ENCODE results near the gene CD300LD. TPM values are rescaled to one million over a fixed set of nuclear protein-coding genes. Genes with fewer than 3 reads are reported as not detected.

Gene CD300LD
- total RNA-seq, 3 donors from 2014 or later (not counting 1 experiment from before 2014, with no cell fraction given): not detected

DNA sequence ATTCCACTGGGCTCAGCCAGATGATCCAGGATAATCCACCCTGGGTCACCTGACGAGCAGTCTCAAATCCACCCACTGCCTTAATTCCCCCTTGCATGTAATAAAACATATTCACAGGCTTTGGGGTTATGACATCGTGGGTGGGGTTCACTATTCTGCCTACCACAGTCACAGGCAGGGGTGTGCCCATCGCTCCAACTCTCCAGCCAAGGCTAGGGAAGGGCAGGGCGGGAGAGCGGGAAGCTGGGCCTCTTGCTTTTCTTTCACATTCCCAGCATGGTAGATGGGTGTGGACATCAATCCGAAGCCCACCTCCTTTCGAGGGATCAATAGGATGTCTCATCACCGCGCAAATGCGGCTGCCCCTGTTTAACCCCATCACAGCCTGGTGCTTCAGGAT is 12.7 kb upstream of the CD300LD start:
- Histone ChIP-seq H3K4me3 (ENCODE audit: low read length) (no peak overlapping the region), H3K36me3 (ENCODE audit: control insufficient read depth, insufficient read depth, low read length) (no peaks in the 10 kb centered on the region), H3K27ac (ENCODE audit: low read length) (no peak overlapping the region), H3K9me3 (ENCODE audit: control insufficient read depth, insufficient read depth, low read length) (no peaks in the 10 kb centered on the region), H3K27me3 (ENCODE audit: control insufficient read depth, insufficient read depth, low read length) (no peaks in the 10 kb centered on the region), H3K4me1 (ENCODE audit: control insufficient read depth, insufficient read depth, low read length) (peaks cover 35% of the 10 kb centered on the region)
- 85% methylated on average over 10 of the region's 10 CpGs for WGBS (ENCODE audit: insufficient coverage)
- intact Hi-C loops (cut with micrococcal nuclease): loop anchor here (5.0 kb wide), 2 partner anchors 237 to 302 kb away; partner anchors contain the start of gene GPR142
- TF ChIP-seq, protein P1, sequence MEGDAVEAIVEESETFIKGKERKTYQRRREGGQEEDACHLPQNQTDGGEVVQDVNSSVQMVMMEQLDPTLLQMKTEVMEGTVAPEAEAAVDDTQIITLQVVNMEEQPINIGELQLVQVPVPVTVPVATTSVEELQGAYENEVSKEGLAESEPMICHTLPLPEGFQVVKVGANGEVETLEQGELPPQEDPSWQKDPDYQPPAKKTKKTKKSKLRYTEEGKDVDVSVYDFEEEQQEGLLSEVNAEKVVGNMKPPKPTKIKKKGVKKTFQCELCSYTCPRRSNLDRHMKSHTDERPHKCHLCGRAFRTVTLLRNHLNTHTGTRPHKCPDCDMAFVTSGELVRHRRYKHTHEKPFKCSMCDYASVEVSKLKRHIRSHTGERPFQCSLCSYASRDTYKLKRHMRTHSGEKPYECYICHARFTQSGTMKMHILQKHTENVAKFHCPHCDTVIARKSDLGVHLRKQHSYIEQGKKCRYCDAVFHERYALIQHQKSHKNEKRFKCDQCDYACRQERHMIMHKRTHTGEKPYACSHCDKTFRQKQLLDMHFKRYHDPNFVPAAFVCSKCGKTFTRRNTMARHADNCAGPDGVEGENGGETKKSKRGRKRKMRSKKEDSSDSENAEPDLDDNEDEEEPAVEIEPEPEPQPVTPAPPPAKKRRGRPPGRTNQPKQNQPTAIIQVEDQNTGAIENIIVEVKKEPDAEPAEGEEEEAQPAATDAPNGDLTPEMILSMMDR (IDR thresholded peaks at IDR 0.05): no peak
- H3K27ac Mint-ChIP-seq: no peak overlapping the region
- DNase-seq (no peak), ATAC-seq (no peak)
- H3K9me3 Mint-ChIP-seq: no peaks in the 10 kb centered on the region
- peaks cover 13 to 26% of the 10 kb centered on the region in 2 donors for H3K27me3 Mint-ChIP-seq (ENCODE audit: low read depth in 2 of 2)
- no peak overlapping the region for H3K4me3 Mint-ChIP-seq
- no peaks in the 10 kb centered on the region for H3K4me1 Mint-ChIP-seq
- H3K36me3 Mint-ChIP-seq: no peaks in the 10 kb centered on the region

GRCh38 chr17:74604200-74604599 is 12.1 kb upstream of the CD300LD start:
- Mint-ChIP-seq H3K4me1 (no peaks in the 10 kb centered on the region), H3K9me3 (no peaks in the 10 kb centered on the region), H3K4me3 (no peak overlapping the region), H3K27ac (no peak overlapping the region), H3K27me3 (ENCODE audit: low read depth in 2 of 2) (peaks cover 18 to 31% of the 10 kb centered on the region in 2 donors), H3K36me3 (no peaks in the 10 kb centered on the region)
- no peak overlapping the region for H3K4me3 ChIP-seq (ENCODE audit: low read length)
- peaks cover 37% of the 10 kb centered on the region for H3K4me1 ChIP-seq (ENCODE audit: control insufficient read depth, insufficient read depth, low read length)
- no peak overlapping the region for H3K27ac ChIP-seq (ENCODE audit: low read length)
- 60% methylated on average over 6 of the region's 6 CpGs for WGBS (ENCODE audit: insufficient coverage)
- intact Hi-C loops (cut with micrococcal nuclease): loop anchor here (5.0 kb wide), 2 partner anchors 237 to 302 kb away; partner anchors contain the start of gene GPR142
- DNase-seq (no peak), ATAC-seq (no peak)
- H3K9me3 ChIP-seq (ENCODE audit: control insufficient read depth, insufficient read depth, low read length): no peaks in the 10 kb centered on the region
- H3K27me3 ChIP-seq (ENCODE audit: control insufficient read depth, insufficient read depth, low read length): no peaks in the 10 kb centered on the region
- H3K36me3 ChIP-seq (ENCODE audit: control insufficient read depth, insufficient read depth, low read length): no peaks in the 10 kb centered on the region
- TF ChIP-seq, protein P1 (IDR thresholded peaks at IDR 0.05): no peak

GRCh38 chr17:74603746-74604145 is 11.7 kb upstream of the CD300LD start:
- Mint-ChIP-seq H3K4me1 (no peaks in the 10 kb centered on the region), H3K36me3 (no peaks in the 10 kb centered on the region), H3K4me3 (no peak overlapping the region), H3K27ac (no peak overlapping the region), H3K27me3 (ENCODE audit: low read depth in 2 of 2) (peaks cover 19 to 34% of the 10 kb centered on the region in 2 donors), H3K9me3 (no peaks in the 10 kb centered on the region)
- Histone ChIP-seq H3K36me3 (ENCODE audit: control insufficient read depth, insufficient read depth, low read length) (no peaks in the 10 kb centered on the region), H3K27ac (ENCODE audit: low read length) (no peak overlapping the region), H3K4me3 (ENCODE audit: low read length) (no peak overlapping the region), H3K9me3 (ENCODE audit: control insufficient read depth, insufficient read depth, low read length) (no peaks in the 10 kb centered on the region), H3K4me1 (ENCODE audit: control insufficient read depth, insufficient read depth, low read length) (peaks cover 42% of the 10 kb centered on the region), H3K27me3 (ENCODE audit: control insufficient read depth, insufficient read depth, low read length) (no peaks in the 10 kb centered on the region)
- intact Hi-C loops (cut with micrococcal nuclease): loop anchor here (5.0 kb wide), 2 partner anchors 236 to 301 kb away; partner anchors contain the start of gene GPR142
- ATAC-seq (no peak), DNase-seq (no peak)
- 85% methylated on average over 5 of the region's 5 CpGs for WGBS (ENCODE audit: insufficient coverage)
- TF ChIP-seq, protein P1 (IDR thresholded peaks at IDR 0.05): no peak

Data from natural killer cell (primary cell).